Measurements from ENCODE around the gene LDB2.

GRCh38 chr4:16492872-16493271 is 405.6 kb downstream of the LDB2 start:
- TF ChIP-seq POU5F1 (IDR thresholded peaks at IDR 0.05; ENCODE audit: low read depth, low read length) (no peak), CTCF (IDR thresholded peaks at IDR 0.05; ENCODE audit: control extremely low read depth in 1 of 3, insufficient read depth in 1 of 3, low read depth in 1 of 3, low read length in 3 of 3) (no peak), TAF7 (optimal IDR thresholded peaks at IDR 0.05; ENCODE audit: borderline replicate concordance, low read depth, low read length) (no peak), MAX (IDR thresholded peaks at IDR 0.05) (no peak), RFX5 (IDR thresholded peaks at IDR 0.05; ENCODE audit: borderline replicate concordance, low read depth, low read length) (no peak), MAFK (IDR thresholded peaks at IDR 0.05; ENCODE audit: low read depth, low read length) (no peak), CEBPB (IDR thresholded peaks at IDR 0.05; ENCODE audit: low read depth, low read length) (no peak), TBP (IDR thresholded peaks at IDR 0.05; ENCODE audit: low read depth, low read length) (no peak), EZH2 (IDR thresholded peaks at IDR 0.05; ENCODE audit: low read depth, low read length, severe bottlenecking) (no peak), E2F6 (IDR thresholded peaks at IDR 0.05) (peak; percentile 56; the same call in 1 of the 2 replicates), TAF1 (IDR thresholded peaks at IDR 0.05; ENCODE audit: low read depth, low read length) (no peak), SP1 (IDR thresholded peaks at IDR 0.05; ENCODE audit: low read depth, low read length) (no peak), SIN3A (conservative IDR thresholded peaks at IDR 0.05 in 1 of 2, IDR thresholded peaks at IDR 0.05 in 1 of 2; ENCODE audit: low read depth in 1 of 2, low read length in 2 of 2) (no peak)

Measured in H1 (cell line).